Epithelial cell of prostate (primary cell): ENCODE results near the gene FIGNL1.

Experiments
- DNase-seq: peaks from one replicate; pipeline ENCODE4 v3.0.0-alpha.2; 2011; ENCODE audit warnings: low read depth, low spot score
- H3K27ac ChIP-seq: fragments of 450-650 bp; 2 replicates; pipeline ENCODE4 v1.5.1; 2017; ENCODE audit warnings: mild to moderate bottlenecking

The FIGNL1 gene

DNA sequence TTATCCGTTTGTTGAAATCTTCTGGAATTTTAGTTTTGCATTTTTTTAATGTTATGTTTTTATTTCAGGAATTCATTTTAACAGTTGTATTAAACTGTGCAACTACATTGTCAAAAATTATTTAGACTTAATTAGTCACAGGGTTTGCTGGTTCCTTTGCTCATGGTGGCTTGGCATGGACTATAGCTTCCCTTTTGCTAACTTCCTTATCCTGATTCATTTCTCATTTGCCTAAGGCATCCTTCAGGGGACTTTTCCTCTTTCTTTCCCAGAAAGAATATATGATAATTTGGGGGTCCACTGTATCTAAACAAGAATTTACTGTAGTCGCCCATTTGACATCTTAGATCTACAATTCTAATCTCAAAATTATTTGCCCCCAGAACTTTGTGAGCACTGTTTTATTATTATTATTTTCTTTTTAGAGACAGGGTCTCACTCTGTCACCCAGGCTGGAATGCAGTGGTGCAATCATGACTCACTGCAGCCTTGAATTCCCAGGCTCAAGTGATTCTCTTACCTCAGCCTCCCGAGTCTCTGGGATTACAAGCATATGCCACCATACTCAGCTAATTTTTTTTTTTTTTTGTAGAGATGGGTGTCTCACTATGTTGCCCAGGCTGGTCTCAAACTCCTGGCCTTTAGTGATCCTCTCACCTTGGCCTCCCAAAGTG, 13.9 kb downstream of the FIGNL1 start:
- peak; percentile 24 for DNase-seq
- H3K27ac ChIP-seq: peak overlapping the region; percentile 76

- DNase-seq: no peak
- H3K27ac ChIP-seq: no peak overlapping the region
These were observed 18.3 kb downstream of the FIGNL1 start for GRCh38 chr7:50431722-50432305.

DNA sequence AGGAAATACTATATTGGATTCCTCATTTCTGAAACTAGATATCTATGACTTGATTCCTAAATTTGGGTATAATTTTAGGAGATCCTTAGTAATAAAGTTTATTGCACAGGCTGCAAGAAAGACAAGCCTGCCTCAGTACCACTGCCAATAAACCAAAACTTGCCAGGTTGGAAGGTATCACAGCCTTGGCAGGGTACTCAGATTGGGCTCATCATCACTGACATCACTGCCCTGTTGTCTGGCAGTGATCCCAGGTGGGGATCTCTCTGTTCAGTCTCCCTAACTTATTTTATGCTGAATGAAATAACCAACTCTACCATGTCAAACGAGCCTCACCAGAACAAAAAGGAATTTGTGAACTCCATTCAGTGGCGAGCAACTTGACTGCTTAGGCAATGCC, 18.8 kb downstream of the FIGNL1 start:
- no peak overlapping the region for H3K27ac ChIP-seq
- no peak for DNase-seq

DNA sequence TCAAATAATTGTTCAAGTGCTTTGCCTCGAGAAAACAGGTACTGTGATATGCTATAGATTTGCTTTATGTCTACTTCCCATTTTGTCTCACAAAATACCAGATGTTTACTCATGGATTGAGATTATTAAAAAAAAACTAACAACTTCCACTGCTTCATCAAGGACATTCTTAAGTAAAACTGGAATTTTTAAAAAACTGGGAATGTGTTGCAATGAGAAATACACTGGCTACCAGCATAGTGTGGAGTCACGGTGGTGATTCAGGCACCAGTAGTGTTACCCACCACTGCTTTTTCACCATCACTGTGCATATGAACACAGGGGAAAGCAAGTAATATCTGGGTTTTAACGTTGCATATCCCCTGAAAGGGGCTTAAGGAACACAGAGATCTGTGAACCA, 21.2 kb downstream of the FIGNL1 start:
- no peak for DNase-seq
- no peak overlapping the region for H3K27ac ChIP-seq

- H3K27ac ChIP-seq: no peak overlapping the region
- DNase-seq: no peak
These were observed 22.6 kb downstream of the FIGNL1 start for GRCh38 chr7:50427518-50427917.

GRCh38 chr7:50426280-50427045, 23.7 kb downstream of the FIGNL1 start:
- no peak overlapping the region for H3K27ac ChIP-seq
- DNase-seq: no peak

- no peak overlapping the region for H3K27ac ChIP-seq
- no peak for DNase-seq
These were observed 24.8 kb downstream of the FIGNL1 start for GRCh38 chr7:50425318-50425717.

- DNase-seq: no peak
- H3K27ac ChIP-seq: no peak overlapping the region
These were observed 26.3 kb downstream of the FIGNL1 start for GRCh38 chr7:50423860-50424259.

DNA sequence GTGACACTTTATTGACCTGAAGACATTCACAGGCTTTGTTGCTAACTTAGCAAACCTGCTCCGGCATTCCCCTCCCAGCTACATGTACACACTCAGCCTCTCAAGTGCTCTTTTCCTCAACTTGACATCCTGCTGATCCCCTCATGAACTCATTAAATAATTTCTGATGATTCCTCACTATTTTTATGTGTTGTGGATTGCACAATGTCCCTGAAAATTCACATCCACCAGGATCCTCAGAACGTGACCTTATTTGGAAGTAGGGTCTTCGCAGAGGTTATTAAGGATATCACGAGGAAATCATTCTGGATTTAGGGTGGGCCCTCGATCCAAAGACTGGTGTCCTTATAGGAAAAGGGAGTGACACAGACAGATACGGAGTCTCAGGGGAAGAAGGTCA, 27.3 kb downstream of the FIGNL1 start:
- DNase-seq: no peak
- no peak overlapping the region for H3K27ac ChIP-seq

DNA sequence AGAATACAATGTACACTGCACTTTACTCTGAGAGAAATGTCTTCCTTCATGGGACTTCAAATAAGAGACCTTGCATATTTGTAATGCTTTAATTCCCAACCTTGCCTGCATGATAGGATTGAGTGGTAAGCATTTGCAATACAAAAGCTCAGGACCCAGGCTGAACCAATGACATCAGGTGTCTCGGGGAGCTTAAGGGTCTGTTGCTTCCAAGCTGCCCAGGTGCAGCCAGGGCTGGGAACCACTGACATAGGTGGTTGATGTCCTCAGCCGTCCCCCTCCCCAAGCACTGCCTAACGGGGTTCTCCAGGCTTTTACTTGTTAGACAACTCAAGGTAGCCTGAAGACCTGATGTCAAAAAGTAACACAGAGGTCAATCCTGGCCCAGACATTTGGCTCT, 29.1 kb downstream of the FIGNL1 start:
- DNase-seq: no peak
- H3K27ac ChIP-seq: no peak overlapping the region

GRCh38 chr7:50418526-50419290, 31.4 kb downstream of the FIGNL1 start:
- DNase-seq: no peak

GRCh38 chr7:50418086-50418515, 32.0 kb downstream of the FIGNL1 start:
- H3K27ac ChIP-seq: no peak overlapping the region
- peak; percentile 16 for DNase-seq

More at GRCh38 chr7:50418526-50419290, 31.4 kb downstream of the FIGNL1 start:
- no peak overlapping the region for H3K27ac ChIP-seq

DNA sequence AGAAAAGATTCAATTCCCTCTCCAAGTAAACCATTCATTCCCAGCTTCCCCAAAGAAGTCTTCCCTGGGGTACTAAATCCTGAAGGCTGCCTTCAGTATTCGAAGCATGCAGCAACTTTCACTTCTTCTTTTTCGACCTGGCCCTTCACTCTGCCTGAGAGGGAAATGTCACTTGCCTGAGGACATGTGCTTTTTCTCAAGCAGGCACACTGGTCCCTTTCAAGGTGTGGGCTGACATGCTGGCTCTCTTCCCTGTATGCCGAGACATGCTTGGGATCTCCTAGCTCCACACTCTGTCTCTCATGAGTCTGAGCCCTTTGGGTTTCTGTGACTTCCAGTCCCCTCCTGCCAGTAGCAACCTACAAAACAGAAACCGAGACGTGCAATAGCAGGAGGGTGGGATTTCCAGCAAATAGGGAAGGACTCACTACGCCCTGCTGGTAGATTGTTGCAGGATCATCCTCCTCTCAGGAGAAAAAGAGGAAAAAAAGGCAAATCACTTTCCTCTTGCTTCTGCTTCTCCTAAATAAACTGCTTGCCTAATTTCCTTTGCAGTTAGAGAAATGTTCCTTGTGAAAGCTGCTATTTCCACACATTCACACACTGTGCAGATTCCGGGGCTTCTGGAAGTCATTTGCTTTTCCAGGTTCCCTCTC, 33.5 kb downstream of the FIGNL1 start:
- no peak overlapping the region for H3K27ac ChIP-seq
- no peak for DNase-seq

- no peak overlapping the region for H3K27ac ChIP-seq
- no peak for DNase-seq
These were observed 34.2 kb downstream of the FIGNL1 start for GRCh38 chr7:50415844-50416364.

- no peak overlapping the region for H3K27ac ChIP-seq
- no peak for DNase-seq
These were observed 36.6 kb downstream of the FIGNL1 start for GRCh38 chr7:50413561-50413960.

GRCh38 chr7:50412973-50413372, 37.2 kb downstream of the FIGNL1 start:
- no peak for DNase-seq
- H3K27ac ChIP-seq: no peak overlapping the region

- no peak overlapping the region for H3K27ac ChIP-seq
- no peak for DNase-seq
These were observed 38.8 kb downstream of the FIGNL1 start for GRCh38 chr7:50411332-50411731.

DNA sequence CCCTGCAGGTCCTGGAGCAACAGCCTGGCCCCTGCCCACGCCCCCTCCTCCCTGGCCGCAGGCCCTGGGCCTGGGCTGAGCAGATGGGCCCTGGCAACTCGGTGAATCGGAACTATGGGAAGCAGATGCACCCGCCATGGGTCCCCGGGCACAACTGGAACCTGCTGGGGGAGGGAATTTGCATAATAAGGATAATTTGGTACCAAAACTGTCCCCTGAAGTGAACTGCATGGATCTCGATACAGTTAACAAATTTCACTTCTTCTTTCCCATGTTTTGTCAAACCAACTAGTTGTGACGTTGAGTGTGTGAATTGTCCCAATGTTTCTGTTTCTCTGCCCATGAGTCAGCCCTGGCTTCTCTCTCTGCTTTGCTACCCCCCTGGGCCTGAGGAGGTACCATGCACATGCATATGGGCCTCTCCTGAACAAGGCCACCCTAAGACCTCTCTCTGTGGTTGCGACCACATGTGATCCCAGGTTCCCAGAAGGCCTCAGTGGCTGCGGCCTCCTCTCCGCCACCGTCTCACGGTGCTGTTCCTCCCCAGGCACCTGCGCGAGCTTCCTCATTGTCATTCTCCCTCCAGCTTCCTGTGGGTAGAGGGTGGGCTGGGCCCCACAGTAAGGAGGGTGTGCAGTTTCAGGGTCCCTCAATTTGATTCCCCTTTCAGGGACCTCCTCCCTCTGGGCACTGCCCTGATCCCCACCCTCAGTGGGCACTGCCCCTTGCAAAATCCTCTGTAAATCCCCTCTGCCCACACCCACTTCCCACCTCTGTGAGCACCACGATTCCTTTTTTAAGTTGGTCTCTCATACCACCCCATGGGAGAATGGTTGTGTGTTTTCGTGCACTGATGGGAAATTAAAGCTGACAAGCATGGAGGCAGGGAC, 40.0 kb downstream of the FIGNL1 start:
- H3K27ac ChIP-seq: no peak overlapping the region
- DNase-seq: no peak

DNA sequence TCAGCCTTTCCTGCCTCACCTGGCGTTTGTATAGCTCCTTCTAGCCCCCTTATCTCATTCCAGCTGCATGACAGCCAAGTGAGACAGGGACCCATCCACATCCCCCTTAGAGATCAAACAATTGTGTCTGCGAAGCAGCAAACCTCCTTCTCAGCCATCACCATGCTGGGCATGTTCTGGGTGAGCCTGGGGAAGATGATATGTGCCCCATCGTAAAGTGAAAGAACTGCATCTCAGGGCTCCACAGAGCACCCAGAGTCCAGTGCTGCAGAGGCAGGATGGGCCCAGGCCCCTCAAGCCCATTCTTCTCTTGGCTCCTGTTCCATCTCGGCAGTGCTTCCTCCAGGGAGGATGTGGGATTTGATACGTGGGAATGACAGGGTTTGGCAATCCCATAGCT, 43.2 kb downstream of the FIGNL1 start:
- DNase-seq: no peak
- no peak overlapping the region for H3K27ac ChIP-seq
